HG02798 (cell line): ENCODE data around the gene AGAP1.

Experiments used
- ATAC-seq: cut with Tn5 transposase; IDR thresholded peaks from one replicate; pipeline ENCODE4 v1.9.1; 2021; ENCODE audit warnings: mild to moderate bottlenecking; ENCODE audit not compliant: unreplicated experiment, poor library complexity

The AGAP1 gene

GRCh38 chr2:236164925-236165841, 671.3 kb downstream of the AGAP1 start:
- no peak for ATAC-seq

- ATAC-seq: no peak
Measured at GRCh38 chr2:236165842-236166795, 672.3 kb downstream of the AGAP1 start.

GRCh38 chr2:236166796-236167296, 673.0 kb downstream of the AGAP1 start:
- no peak for ATAC-seq

GRCh38 chr2:236167297-236168109, 673.7 kb downstream of the AGAP1 start:
- ATAC-seq: no peak

- no peak for ATAC-seq
Measured at GRCh38 chr2:236168110-236169080, 674.6 kb downstream of the AGAP1 start, which contains the start of gene GBX2. Gene GBX2, minus strand, starts transcription at chr2:236168386. Its CDS starts 415 bp downstream, at chr2:236167971.

GRCh38 chr2:236169151-236169721, 675.4 kb downstream of the AGAP1 start:
- no peak for ATAC-seq

GRCh38 chr2:236169741-236170589, 676.1 kb downstream of the AGAP1 start:
- no peak for ATAC-seq

GRCh38 chr2:236170590-236171165, 676.8 kb downstream of the AGAP1 start:
- no peak for ATAC-seq

GRCh38 chr2:236171181-236171679, 677.4 kb downstream of the AGAP1 start:
- no peak for ATAC-seq

- no peak for ATAC-seq
Measured at GRCh38 chr2:236171680-236172254, 677.9 kb downstream of the AGAP1 start.

- no peak for ATAC-seq
Measured at GRCh38 chr2:236172255-236173035, 678.6 kb downstream of the AGAP1 start.

GRCh38 chr2:236173036-236173728, 679.3 kb downstream of the AGAP1 start:
- ATAC-seq: no peak

- ATAC-seq: no peak
Measured at GRCh38 chr2:236173729-236174607, 680.1 kb downstream of the AGAP1 start.

GRCh38 chr2:236175548-236176150, 681.8 kb downstream of the AGAP1 start:
- no peak for ATAC-seq
